ENCODE data around the gene IKZF2.

DNA sequence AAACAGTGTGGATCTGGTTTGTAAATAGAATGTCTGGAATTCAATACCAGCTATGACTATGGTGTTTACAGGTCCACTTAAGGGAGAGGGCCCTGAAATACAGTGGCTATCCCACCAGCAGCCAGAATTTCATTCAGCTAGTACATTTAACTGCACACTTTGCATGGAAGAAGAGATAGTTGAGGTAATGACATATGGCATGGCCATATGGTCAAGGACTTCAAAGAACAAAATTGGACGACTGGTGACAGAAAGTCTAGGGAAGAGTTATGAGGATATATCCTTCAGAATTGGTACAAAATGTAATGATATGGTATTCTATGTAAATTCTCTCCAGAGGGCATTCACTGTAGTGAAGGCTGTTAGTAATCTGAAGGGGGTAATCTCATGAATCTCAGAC, 105.0 kb downstream of the IKZF2 start:
- TF ChIP-seq, protein P1, sequence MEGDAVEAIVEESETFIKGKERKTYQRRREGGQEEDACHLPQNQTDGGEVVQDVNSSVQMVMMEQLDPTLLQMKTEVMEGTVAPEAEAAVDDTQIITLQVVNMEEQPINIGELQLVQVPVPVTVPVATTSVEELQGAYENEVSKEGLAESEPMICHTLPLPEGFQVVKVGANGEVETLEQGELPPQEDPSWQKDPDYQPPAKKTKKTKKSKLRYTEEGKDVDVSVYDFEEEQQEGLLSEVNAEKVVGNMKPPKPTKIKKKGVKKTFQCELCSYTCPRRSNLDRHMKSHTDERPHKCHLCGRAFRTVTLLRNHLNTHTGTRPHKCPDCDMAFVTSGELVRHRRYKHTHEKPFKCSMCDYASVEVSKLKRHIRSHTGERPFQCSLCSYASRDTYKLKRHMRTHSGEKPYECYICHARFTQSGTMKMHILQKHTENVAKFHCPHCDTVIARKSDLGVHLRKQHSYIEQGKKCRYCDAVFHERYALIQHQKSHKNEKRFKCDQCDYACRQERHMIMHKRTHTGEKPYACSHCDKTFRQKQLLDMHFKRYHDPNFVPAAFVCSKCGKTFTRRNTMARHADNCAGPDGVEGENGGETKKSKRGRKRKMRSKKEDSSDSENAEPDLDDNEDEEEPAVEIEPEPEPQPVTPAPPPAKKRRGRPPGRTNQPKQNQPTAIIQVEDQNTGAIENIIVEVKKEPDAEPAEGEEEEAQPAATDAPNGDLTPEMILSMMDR (conservative IDR thresholded peaks at IDR 0.05; ENCODE audit: low read length), result no peak
- no peak for TF ChIP-seq EZH2phosphoT487 (IDR thresholded peaks at IDR 0.05; ENCODE audit: borderline replicate concordance, low read depth, low read length)

Data from OCI-LY7 (cell line).